NCI-H1694 (cell line): ENCODE measurements around the gene MYMK.

ENCODE experiments used
- DNase-seq: peaks from one replicate; lab custom pipeline; 2025; lab: John Stamatoyannopoulos, UW

MYMK gene

DNA sequence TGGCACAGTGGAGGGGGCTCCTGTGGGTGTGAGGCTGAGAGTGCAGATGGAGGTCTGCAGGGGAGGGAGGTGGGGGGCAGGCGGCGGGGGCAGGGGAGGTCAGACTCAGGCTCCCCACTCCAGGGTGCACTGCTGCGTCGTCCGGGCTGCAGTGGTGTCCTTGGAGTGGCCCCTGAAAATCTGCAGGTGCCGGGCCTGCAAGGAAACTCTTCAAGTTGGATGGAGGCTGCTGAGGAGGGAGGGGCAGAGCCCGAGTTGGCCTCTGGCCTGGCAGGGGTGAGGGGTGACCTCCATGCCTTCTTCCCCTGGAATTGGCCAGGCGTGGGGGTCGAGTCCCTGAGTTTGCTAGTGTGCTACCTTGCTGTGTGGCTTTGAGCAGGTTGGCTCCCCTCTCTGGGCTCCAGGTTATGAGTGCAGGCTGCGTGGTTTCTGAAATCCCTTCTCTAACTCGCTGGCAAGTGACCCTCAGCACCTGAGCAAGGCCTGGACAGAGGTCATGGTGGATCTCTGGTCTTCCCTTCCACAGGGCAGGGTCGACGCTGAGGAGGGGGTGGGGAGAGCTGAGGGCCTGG is 10.6 kb upstream of the MYMK start:
- DNase-seq, result no peak

DNA sequence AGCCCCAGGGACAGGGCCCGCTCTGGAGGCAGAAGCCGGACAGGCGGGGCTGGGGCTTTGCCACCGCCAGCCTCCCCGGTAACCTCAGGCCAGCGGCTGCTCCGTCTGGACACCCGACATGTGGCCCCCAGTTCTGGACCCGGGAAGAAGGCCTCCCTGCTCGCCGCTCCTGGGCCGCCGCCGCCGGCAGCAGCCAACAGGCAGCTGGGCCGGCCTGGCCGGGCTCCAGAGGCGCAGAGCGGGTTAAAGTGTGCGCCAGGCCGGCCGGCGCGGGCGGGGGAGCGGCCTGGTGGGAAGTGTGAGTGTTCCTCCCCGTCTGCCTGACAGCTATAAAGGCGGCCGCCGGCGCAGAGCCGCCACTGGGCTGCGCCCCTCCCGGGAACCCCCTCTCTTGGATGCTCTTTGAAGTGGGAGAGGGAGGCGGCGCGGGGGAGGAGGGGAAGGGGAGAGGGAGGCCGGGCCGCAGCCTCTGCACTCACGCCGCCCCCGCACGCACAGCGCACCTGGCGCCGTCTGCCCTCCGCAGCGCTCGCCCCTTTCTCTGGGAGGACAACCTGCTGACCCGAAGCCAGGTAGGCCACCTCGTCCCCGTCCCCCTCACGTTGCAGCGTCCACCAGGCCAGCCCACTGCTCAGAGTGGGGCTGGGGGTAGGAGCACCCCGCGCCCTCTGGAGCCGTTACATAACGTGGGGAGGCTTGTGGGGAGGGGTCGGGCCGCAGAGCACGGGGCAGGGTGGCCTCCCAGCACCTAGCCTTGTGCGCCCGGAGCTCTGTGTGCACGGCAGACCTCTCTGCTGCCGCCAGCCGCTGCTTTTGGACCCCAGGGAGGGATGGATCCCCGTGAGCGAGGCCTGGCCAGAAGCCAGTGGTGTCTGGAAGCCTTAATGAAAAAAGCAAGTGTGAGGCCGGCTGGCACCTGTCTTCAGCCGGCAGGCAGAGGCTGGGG is 9.9 kb upstream of the MYMK start, which contains the start of gene ADAMTSL2:
Gene ADAMTSL2, plus strand, starts transcription at position 359 of the 946 bp plus-strand sequence. CDS start 2,009 bp downstream, outside the sequence.
- peak; percentile 24 for DNase-seq

- DNase-seq, result no peak
Observed at GRCh38 chr9:133533857-133534256, 9.1 kb upstream of the MYMK start.

GRCh38 chr9:133532937-133533668 is 8.3 kb upstream of the MYMK start:
- peak; percentile 70 for DNase-seq

- no peak for DNase-seq
Observed at GRCh38 chr9:133531293-133531692, 6.5 kb upstream of the MYMK start.

GRCh38 chr9:133529874-133530273 is 5.1 kb upstream of the MYMK start:
- DNase-seq, result no peak

DNA sequence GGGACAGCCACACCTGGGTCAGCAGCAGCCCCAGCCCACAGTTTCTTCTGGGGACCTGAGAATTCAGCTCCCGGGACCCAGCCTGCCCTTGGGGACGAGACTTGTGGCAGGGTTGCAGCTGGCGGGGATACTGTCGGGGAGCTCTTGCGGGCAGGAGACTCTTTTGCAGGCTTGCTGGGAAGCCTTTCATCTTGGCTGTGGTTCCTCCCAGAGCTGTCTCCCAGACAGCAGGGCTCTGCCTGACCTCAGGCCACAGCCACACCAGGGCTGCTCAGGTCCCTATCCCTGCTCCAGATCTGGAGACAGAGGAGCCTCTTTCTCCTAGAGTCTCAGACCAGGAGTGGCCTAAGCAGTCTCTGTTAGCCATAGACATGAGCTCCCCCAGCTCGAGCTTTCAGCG is 4.7 kb upstream of the MYMK start:
- DNase-seq, result no peak

- no peak for DNase-seq
Observed at GRCh38 chr9:133528876-133529241, 4.1 kb upstream of the MYMK start.

- no peak for DNase-seq
Observed at GRCh38 chr9:133528001-133528875, 3.5 kb upstream of the MYMK start.

- no peak for DNase-seq
Observed at GRCh38 chr9:133527444-133527920, 2.7 kb upstream of the MYMK start.

DNA sequence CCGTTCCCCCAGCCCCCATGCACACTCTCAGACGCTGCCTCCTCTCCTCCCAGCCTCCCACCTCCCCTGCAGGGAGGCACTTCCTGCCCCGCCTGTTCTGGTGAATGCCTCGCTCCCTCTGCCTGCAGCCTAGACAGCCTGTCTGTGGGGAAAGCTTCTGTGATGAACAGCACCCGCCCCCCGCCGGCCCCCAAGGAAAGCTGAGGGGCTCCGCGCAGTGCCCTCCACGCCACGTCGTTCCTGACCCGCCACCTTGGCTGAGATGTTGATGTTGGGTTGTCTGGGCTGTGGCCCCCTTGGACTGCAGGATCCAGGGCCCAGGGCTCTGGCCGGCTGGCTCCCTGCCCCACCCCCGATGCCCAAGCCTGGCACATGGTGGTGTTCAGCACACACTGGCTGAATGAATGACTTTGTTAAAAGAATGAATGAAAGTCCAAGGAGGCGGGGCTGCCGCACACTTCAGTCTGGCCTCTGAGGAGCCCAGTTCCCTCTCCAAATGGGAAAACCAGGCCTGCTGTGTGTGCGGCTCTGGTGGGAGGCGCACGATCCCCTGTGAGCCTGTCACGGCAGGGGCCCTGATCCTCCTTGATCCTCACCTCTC is 2.1 kb upstream of the MYMK start:
- DNase-seq, result no peak

- DNase-seq, result no peak
Observed at GRCh38 chr9:133525677-133526076, 918 bp upstream of the MYMK start.

- DNase-seq, result no peak
Observed at GRCh38 chr9:133524146-133524545, 613 bp downstream of the MYMK start.

DNA sequence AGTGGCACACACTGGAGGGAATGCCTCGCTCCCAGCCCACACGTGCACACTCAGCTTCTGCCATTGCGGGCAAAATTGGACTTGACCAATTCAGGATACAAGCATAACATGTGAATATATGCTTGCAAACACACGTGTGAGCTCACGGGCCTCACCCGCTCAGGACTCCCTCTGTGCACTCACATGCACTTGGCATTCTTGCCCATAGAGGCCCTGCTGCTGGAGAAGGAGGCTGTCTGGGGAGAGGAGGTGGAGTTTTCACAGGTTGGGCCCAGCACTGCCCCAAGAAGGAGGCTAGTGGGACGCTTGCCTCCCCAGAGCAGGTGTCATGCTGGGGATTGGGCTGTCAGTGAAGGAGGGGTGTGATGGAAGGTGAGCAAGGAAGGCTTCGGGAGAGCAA is 1.7 kb downstream of the MYMK start:
- no peak for DNase-seq

DNA sequence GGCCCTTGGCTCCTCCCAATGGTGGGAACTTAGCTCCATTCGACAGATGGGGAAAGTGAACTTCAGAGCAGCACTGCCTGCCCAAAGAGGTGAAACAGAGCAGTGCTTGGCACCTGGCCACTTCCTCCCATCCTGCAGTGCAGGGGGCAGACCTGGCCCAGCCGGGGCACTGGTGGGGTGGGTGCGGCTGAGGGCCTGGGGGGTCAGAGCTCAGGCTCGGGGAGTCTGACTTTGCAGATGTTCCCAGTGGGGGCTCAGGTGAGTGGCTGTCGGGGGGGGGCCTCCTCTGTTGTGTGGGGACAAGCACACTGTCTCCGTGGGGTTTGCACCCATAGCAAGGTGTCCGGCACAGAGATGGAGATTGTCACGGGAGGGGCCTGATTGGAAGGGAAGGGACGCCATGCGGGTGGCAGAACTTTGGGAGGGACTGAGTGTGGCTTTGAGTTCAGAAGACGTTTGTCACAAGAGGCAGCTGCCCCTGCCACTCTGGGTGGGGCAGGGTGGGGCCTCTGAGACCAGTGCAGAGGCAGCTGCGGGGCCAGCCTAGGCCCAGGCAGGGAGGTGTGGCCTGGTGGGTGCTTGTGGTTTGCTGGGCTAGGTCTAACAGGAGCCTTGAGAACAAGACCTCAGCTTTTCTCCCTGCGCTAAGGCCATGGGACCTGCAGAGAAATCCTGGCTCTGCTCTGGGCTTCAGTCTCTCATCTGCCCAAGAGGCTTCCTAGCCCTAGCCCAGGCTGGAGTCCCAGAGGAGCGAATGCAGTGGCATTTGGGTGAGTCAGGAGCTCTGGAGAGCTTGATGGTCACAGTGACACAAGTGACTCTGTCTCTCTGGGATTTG is 2.5 kb downstream of the MYMK start:
- DNase-seq, result no peak

- DNase-seq, result no peak
Observed at GRCh38 chr9:133521122-133522072, 3.4 kb downstream of the MYMK start.

DNA sequence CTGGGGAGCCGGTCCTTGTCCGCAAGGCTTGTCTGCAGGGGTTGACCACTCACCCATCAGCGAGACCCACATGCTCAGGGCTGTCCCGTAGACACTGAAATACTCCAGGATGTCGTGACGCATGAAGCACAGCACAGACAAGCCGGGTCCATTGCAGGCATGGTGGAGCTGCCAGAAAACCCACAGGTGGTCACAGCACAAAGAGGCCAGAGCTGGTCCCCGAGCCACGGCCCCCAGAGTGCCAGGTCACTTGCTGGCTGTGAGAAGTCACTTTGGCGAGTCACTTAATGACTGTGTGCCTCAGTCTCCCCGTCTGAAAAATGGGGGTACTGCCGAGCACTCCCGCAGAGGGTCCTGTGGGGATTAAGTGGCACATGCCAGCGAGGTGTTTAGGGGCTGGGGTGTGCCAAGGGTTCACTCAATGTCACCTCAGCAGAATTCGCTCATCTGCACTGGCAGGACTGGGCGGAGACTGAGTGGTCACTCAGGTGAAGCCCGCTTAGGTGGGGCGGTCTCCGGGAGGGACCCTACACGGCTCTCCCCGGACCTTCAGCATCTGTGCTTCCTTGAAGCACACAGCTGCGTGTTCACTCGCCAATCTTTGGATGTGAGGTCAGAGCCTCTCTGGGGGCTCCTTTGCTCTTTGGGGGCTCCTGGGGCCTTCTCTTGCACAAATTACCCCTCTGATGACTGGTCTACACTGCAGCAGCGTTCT is 4.5 kb downstream of the MYMK start:
- DNase-seq, result no peak

GRCh38 chr9:133519693-133520092 is 5.1 kb downstream of the MYMK start:
- DNase-seq, result no peak
